ENCODE results near the gene TMPRSS4. TPM values are rescaled to one million over a fixed set of nuclear protein-coding genes. Genes with fewer than 3 reads are reported as not detected.

Gene TMPRSS4
- total RNA-seq, 1 donor from 2014 or later = not detected

GRCh38 chr11:118091690-118092089 is 14.8 kb downstream of the TMPRSS4 start:
- Histone ChIP-seq H2AFZ (ENCODE audit: low read depth, low read length) (no peak overlapping the region), H3K4me3 (ENCODE audit: insufficient read depth, low read depth, low read length) (no peak overlapping the region), H4K20me1 (ENCODE audit: insufficient read depth, low read length) (no peaks in the 10 kb centered on the region), H3K4me2 (ENCODE audit: low read length) (no peak overlapping the region), H3K36me3 (ENCODE audit: insufficient read depth, low read length) (no peaks in the 10 kb centered on the region), H3K9me3 (ENCODE audit: insufficient read depth, low read depth, low read length) (peaks cover 9% of the 10 kb centered on the region), H3K9ac (ENCODE audit: low read length) (no peak overlapping the region), H3K79me2 (ENCODE audit: insufficient read depth, low read length) (no peaks in the 10 kb centered on the region), H3K4me1 (ENCODE audit: insufficient read depth, low read length) (no peaks in the 10 kb centered on the region), H3K27ac (ENCODE audit: low read depth, low read length) (no peak overlapping the region), H3K27me3 (ENCODE audit: insufficient read depth, low read length) (peaks cover 6% of the 10 kb centered on the region)
- no peak overlapping the region for H3K4me3 Mint-ChIP-seq (ENCODE audit: unreplicated experiment)
- H3K36me3 Mint-ChIP-seq (ENCODE audit: low read depth, unreplicated experiment) = peaks cover 5% of the 10 kb centered on the region
- peaks cover 13% of the 10 kb centered on the region for H3K27me3 Mint-ChIP-seq (ENCODE audit: low read depth, unreplicated experiment)
- TF ChIP-seq EZH2 (IDR thresholded peaks at IDR 0.05; ENCODE audit: insufficient read depth, low read length) (no peak), CTCF (IDR thresholded peaks at IDR 0.05; ENCODE audit: insufficient read depth, low read depth, low read length) (no peak)
- DNase-seq (ENCODE audit: low read depth) (no peak), FAIRE-seq (no peak)
- H3K27ac Mint-ChIP-seq (ENCODE audit: unreplicated experiment) = no peak overlapping the region
- peaks cover 2% of the 10 kb centered on the region for H3K4me1 Mint-ChIP-seq (ENCODE audit: low read depth, unreplicated experiment)
- peaks cover 48% of the 10 kb centered on the region for H3K9me3 Mint-ChIP-seq (ENCODE audit: unreplicated experiment)

GRCh38 chr11:118092907-118093571 is 16.2 kb downstream of the TMPRSS4 start:
- peaks cover 36% of the 10 kb centered on the region for H3K9me3 Mint-ChIP-seq (ENCODE audit: unreplicated experiment)
- Histone ChIP-seq H3K79me2 (ENCODE audit: insufficient read depth, low read length) (no peaks in the 10 kb centered on the region), H3K4me1 (ENCODE audit: insufficient read depth, low read length) (no peaks in the 10 kb centered on the region), H4K20me1 (ENCODE audit: insufficient read depth, low read length) (no peaks in the 10 kb centered on the region), H2AFZ (ENCODE audit: low read depth, low read length) (no peak overlapping the region), H3K27ac (ENCODE audit: low read depth, low read length) (no peak overlapping the region), H3K27me3 (ENCODE audit: insufficient read depth, low read length) (peaks cover 6% of the 10 kb centered on the region), H3K36me3 (ENCODE audit: insufficient read depth, low read length) (no peaks in the 10 kb centered on the region), H3K9me3 (ENCODE audit: insufficient read depth, low read depth, low read length) (no peaks in the 10 kb centered on the region), H3K4me3 (ENCODE audit: insufficient read depth, low read depth, low read length) (no peak overlapping the region), H3K4me2 (ENCODE audit: low read length) (no peak overlapping the region), H3K9ac (ENCODE audit: low read length) (no peak overlapping the region)
- no peak for DNase-seq (ENCODE audit: low read depth)
- peaks cover 2% of the 10 kb centered on the region for H3K4me1 Mint-ChIP-seq (ENCODE audit: low read depth, unreplicated experiment)
- H3K36me3 Mint-ChIP-seq (ENCODE audit: low read depth, unreplicated experiment) = peaks cover 2% of the 10 kb centered on the region
- H3K27ac Mint-ChIP-seq (ENCODE audit: unreplicated experiment) = no peak overlapping the region
- no peak overlapping the region for H3K4me3 Mint-ChIP-seq (ENCODE audit: unreplicated experiment)
- TF ChIP-seq EZH2 (IDR thresholded peaks at IDR 0.05; ENCODE audit: insufficient read depth, low read length) (no peak), CTCF (IDR thresholded peaks at IDR 0.05; ENCODE audit: insufficient read depth, low read depth, low read length) (no peak)
- peaks cover 24% of the 10 kb centered on the region for H3K27me3 Mint-ChIP-seq (ENCODE audit: low read depth, unreplicated experiment)
- FAIRE-seq = no peak

GRCh38 chr11:118095493-118095892 is 18.6 kb downstream of the TMPRSS4 start:
- no peak for DNase-seq (ENCODE audit: low read depth)

More at GRCh38 chr11:118095493-118095892, 18.6 kb downstream of the TMPRSS4 start:
- no peak overlapping the region for H3K9ac ChIP-seq (ENCODE audit: low read length)
- H3K27me3 ChIP-seq (ENCODE audit: insufficient read depth, low read length) = peaks cover 8% of the 10 kb centered on the region
- no peaks in the 10 kb centered on the region for H4K20me1 ChIP-seq (ENCODE audit: insufficient read depth, low read length)
- no peak overlapping the region for H3K4me3 ChIP-seq (ENCODE audit: insufficient read depth, low read depth, low read length)
- no peaks in the 10 kb centered on the region for H3K4me1 ChIP-seq (ENCODE audit: insufficient read depth, low read length)
- peaks cover 44% of the 10 kb centered on the region for H3K27me3 Mint-ChIP-seq (ENCODE audit: low read depth, unreplicated experiment)
- no peak overlapping the region for H3K4me3 Mint-ChIP-seq (ENCODE audit: unreplicated experiment)
- H3K9me3 Mint-ChIP-seq (ENCODE audit: unreplicated experiment) = peaks cover 21% of the 10 kb centered on the region
- H3K27ac Mint-ChIP-seq (ENCODE audit: unreplicated experiment) = no peak overlapping the region
- no peak overlapping the region for H3K27ac ChIP-seq (ENCODE audit: low read depth, low read length)
- no peak overlapping the region for H2AFZ ChIP-seq (ENCODE audit: low read depth, low read length)
- peaks cover 2% of the 10 kb centered on the region for H3K36me3 Mint-ChIP-seq (ENCODE audit: low read depth, unreplicated experiment)
- no peak overlapping the region for H3K4me2 ChIP-seq (ENCODE audit: low read length)
- FAIRE-seq = no peak
- H3K36me3 ChIP-seq (ENCODE audit: insufficient read depth, low read length) = no peaks in the 10 kb centered on the region
- TF ChIP-seq CTCF (IDR thresholded peaks at IDR 0.05; ENCODE audit: insufficient read depth, low read depth, low read length) (no peak), EZH2 (IDR thresholded peaks at IDR 0.05; ENCODE audit: insufficient read depth, low read length) (no peak)
- H3K9me3 ChIP-seq (ENCODE audit: insufficient read depth, low read depth, low read length) = no peaks in the 10 kb centered on the region
- H3K4me1 Mint-ChIP-seq (ENCODE audit: low read depth, unreplicated experiment) = peaks cover 2% of the 10 kb centered on the region
- no peaks in the 10 kb centered on the region for H3K79me2 ChIP-seq (ENCODE audit: insufficient read depth, low read length)

Data from astrocyte (in vitro differentiated cells and primary cell).